SH-SY5Y (cell line): ENCODE data around the gene HMCN1.

ENCODE experiments used
- GATA2 ChIP-seq: IDR thresholded peaks from 2 replicates; pipeline ENCODE4 v1.6.1; 2011; ENCODE audit warnings: mild to moderate bottlenecking, low read depth, low read length
- GATA3 ChIP-seq: IDR thresholded peaks from 2 replicates; pipeline ENCODE4 v1.6.1; 2011; ENCODE audit warnings: low read depth, mild to moderate bottlenecking, low read length, moderate library complexity

DNA sequence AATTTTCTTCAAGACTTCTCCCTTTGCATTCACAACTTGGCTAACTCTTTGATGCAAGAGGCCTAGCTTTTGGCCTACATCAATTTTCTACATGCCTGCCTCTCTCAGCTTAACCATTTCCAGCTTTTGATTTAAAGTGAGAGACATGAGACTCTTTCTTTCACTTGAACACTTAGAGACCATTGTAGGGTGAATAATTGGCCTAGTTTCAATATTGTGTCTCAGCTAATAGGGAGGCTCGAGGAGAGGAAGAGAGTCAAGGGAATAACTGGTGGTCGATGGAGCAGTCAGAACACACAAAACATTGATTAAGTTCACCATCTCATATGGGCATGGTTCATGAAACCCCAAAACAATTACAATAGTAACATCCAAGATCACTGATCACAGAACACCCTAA is 415.4 kb downstream of the HMCN1 start:
- no peak for TF ChIP-seq GATA2
- no peak for TF ChIP-seq GATA3
